ENCODE measurements around the gene GDI1. TPM values are rescaled to one million over a fixed set of nuclear protein-coding genes. Genes with fewer than 3 reads are reported as not detected.

Gene GDI1
- total RNA-seq, 1 donor from 2014 or later: 210 TPM

DNA sequence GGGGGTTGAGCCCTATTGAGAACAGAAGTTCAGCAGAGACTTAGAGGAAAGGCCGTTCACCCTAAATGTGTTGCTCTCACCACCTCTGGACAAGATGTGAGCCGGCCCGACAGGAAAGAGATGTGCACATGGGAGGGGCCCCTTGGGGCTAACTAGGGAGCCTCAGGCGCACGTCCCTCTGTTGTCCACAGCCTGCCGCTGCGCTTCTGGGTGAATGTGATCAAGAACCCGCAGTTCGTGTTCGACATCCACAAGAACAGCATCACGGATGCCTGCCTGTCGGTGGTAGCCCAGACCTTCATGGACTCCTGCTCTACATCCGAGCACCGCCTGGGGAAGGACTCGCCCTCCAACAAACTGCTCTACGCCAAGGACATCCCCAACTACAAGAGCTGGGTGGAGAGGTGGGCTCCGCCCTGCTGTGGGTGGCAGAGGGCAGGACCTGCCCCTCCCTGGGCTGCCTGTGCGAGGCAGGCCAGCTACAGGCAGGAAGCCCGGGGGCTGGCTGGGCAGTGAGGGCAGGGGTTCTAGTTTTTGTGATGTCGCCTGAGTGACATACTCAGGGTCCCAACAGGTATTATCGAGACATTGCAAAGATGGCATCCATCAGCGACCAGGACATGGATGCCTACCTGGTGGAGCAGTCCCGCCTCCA, 34.1 kb downstream of the GDI1 start:
- H3K4me1 Mint-ChIP-seq: no peaks in the 10 kb centered on the region
- H3K27ac Mint-ChIP-seq (ENCODE audit: unreplicated experiment): no peak overlapping the region
- TF ChIP-seq, protein P1, sequence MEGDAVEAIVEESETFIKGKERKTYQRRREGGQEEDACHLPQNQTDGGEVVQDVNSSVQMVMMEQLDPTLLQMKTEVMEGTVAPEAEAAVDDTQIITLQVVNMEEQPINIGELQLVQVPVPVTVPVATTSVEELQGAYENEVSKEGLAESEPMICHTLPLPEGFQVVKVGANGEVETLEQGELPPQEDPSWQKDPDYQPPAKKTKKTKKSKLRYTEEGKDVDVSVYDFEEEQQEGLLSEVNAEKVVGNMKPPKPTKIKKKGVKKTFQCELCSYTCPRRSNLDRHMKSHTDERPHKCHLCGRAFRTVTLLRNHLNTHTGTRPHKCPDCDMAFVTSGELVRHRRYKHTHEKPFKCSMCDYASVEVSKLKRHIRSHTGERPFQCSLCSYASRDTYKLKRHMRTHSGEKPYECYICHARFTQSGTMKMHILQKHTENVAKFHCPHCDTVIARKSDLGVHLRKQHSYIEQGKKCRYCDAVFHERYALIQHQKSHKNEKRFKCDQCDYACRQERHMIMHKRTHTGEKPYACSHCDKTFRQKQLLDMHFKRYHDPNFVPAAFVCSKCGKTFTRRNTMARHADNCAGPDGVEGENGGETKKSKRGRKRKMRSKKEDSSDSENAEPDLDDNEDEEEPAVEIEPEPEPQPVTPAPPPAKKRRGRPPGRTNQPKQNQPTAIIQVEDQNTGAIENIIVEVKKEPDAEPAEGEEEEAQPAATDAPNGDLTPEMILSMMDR (conservative IDR thresholded peaks at IDR 0.05): no peak
- DNase-seq (ENCODE audit: low read depth, low spot score): no peak
- no peaks in the 10 kb centered on the region for H3K9me3 Mint-ChIP-seq
- H3K36me3 Mint-ChIP-seq (ENCODE audit: low read depth): peaks cover 3% of the 10 kb centered on the region
- no peaks in the 10 kb centered on the region for H3K27me3 Mint-ChIP-seq (ENCODE audit: low read depth)
- no peak overlapping the region for H3K4me3 Mint-ChIP-seq

DNA sequence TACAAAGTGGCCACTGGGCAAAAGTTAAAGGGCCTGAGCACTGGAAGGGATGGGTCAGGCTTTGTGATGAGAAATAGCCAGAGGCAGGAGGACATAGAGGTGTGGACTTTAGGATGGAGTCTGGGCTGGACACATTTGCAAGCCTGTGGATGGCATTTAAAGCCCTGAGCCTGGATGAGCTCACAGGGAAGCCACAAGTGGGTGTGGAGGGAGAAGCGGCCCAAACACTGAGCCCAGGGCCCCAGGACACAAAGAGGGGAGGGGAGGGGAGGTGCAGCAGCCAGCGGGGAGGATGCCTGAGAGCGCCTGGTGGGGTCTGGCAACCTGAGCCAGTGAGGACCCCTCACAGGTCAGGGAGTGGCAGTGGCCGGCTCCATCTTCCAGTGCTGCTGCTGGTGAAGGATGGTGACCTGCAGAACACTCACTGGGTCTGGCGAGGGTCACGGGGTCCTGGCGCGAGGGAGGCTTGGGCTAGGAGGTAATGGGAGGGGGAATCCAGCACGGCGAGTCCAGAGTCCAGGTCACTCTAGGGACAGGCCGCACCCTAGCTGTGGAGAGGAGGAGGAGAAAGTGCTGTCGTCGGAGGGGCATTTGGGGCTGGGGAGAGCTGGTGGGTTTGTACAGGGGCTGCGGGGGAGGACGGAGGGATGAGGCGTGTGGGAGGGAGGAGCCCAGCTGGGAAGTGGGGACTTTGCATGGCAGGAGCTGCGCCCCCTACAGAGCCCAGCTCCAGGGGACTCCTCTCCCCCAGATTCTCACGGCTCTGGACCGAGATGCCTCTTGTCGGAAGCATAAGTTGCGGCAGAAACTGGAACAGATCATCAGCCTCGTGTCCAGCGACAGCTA, 35.1 kb downstream of the GDI1 start:
- Mint-ChIP-seq H3K4me1 (no peaks in the 10 kb centered on the region), H3K9me3 (no peaks in the 10 kb centered on the region), H3K27me3 (ENCODE audit: low read depth) (no peaks in the 10 kb centered on the region), H3K4me3 (no peak overlapping the region), H3K36me3 (ENCODE audit: low read depth) (peaks cover 3% of the 10 kb centered on the region), H3K27ac (ENCODE audit: unreplicated experiment) (no peak overlapping the region)
- TF ChIP-seq, protein P1 (conservative IDR thresholded peaks at IDR 0.05): no peak
- no peak for DNase-seq (ENCODE audit: low read depth, low spot score)

DNA sequence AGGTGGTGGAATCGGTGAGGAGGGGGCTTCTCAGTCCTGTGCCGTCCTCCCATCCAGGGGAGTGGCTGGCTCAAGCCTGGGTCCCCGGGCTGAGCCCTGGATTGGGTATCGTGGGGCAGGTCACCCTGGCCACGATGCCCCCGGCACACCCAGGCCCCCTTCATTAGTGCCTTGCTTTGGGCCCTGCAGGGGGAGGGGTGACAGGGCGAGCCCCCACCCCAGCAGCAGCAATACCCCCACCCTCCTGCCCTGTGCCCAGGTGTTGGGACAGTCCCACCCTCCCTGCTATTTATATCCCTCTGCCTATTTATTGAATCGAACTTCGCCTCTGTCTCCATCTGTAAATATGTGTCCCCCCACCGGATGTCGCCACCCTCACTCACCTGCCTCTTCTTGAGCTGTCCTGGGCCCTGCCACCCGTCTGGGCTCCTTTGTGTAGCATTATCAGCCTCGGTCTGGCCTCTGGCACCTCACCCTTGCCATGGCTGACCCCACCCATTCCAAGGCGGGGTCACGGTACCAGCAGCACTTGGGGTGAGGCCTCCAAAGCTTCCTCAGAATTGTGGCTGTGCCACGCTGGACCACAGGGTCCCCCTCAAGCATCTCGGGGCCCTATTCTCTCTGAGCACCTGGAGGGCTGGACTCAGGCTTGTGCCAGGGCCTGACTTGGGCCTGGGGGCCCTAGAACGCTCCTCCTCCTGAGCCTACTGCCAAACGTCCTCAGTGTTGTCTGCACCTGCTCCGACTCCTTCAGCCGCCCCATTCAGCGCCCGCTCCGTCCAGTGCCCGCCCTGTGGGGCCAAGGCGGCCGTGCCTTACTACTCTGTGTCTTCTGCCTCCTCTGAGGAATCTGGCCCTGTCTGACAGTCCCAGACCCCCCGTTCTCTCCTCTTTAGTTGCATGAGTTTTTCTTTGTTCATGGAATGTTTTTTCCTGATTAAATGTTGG, 36.0 kb downstream of the GDI1 start:
- Mint-ChIP-seq H3K9me3 (no peaks in the 10 kb centered on the region), H3K4me3 (no peak overlapping the region), H3K27ac (ENCODE audit: unreplicated experiment) (no peak overlapping the region), H3K4me1 (no peaks in the 10 kb centered on the region), H3K27me3 (ENCODE audit: low read depth) (no peaks in the 10 kb centered on the region), H3K36me3 (ENCODE audit: low read depth) (peaks cover 3% of the 10 kb centered on the region)
- TF ChIP-seq, protein P1 (conservative IDR thresholded peaks at IDR 0.05): no peak
- DNase-seq (ENCODE audit: low read depth, low spot score): no peak

DNA sequence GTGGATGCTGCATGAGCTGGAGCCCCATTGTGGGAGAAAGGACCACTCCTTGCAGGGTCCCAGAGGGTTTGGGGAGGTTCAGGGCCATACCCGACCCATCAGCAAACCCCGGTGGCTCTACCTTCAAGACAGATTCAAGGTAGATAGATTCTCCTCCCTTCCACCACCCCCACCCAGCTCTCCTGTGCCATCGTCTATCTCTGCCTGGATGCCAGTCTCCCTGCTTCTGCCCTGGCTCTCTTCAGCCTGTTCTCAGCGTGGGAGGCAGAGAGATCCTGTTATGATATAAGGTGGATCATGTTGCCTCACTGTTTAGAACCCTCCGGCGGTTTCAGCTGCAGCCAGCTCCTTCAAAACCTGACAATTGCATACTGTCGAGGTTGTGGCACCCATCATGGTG, 36.7 kb downstream of the GDI1 start:
- H3K4me3 Mint-ChIP-seq: no peak overlapping the region
- H3K27me3 Mint-ChIP-seq (ENCODE audit: low read depth): no peaks in the 10 kb centered on the region
- H3K9me3 Mint-ChIP-seq: no peaks in the 10 kb centered on the region
- H3K4me1 Mint-ChIP-seq: no peaks in the 10 kb centered on the region
- peaks cover 3% of the 10 kb centered on the region for H3K36me3 Mint-ChIP-seq (ENCODE audit: low read depth)
- H3K27ac Mint-ChIP-seq (ENCODE audit: unreplicated experiment): no peak overlapping the region
- no peak for DNase-seq (ENCODE audit: low read depth, low spot score)
- TF ChIP-seq, protein P1 (conservative IDR thresholded peaks at IDR 0.05): no peak

DNA sequence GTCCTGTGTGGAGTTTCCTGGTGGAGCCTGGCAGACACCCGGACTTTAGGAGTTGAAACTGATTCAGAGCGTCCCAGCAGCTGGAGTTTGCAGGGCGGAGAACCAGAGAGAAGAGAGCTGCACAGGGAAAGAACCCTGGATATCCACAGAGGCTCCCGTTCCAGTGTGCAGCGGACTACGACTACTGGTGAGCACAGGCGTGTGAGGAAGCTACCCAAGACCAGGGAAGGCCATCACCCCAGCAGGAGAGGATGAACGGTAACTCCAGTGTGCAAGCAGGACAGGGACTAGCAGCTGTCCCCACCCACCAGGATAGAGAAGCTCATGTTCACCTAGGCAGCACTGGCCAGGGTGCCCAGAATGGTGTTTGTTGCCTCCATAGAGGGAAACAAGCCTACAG, 39.9 kb downstream of the GDI1 start:
- Mint-ChIP-seq H3K27me3 (ENCODE audit: low read depth) (no peaks in the 10 kb centered on the region), H3K4me3 (no peak overlapping the region), H3K9me3 (no peaks in the 10 kb centered on the region), H3K36me3 (ENCODE audit: low read depth) (peaks cover 5% of the 10 kb centered on the region), H3K27ac (ENCODE audit: unreplicated experiment) (no peak overlapping the region), H3K4me1 (no peaks in the 10 kb centered on the region)
- no peak for DNase-seq (ENCODE audit: low read depth, low spot score)
- TF ChIP-seq, protein P1 (conservative IDR thresholded peaks at IDR 0.05): no peak

Measured in neural crest cell (in vitro differentiated cells).